H1 (cell line): Measurements from ENCODE around the gene RHCG. TPM values are rescaled to one million over a fixed set of nuclear protein-coding genes. Genes with fewer than 3 reads are reported as not detected.

ENCODE experiments used
- BRCA1 ChIP-seq: IDR thresholded peaks from 2 replicates; pipeline ENCODE4 v1.6.1; 2012; ENCODE audit warnings: low read depth, low read length, improper control_type of control experiment
- CBX8 ChIP-seq: fragments of 300-800, 300-1000 bp; sonication (generic); IDR thresholded peaks from 2 replicates; pipeline ENCODE4 v1.7.1; 2016; ENCODE audit warnings: low read depth, low read length, borderline replicate concordance
- CEBPB ChIP-seq: IDR thresholded peaks from 2 replicates; pipeline ENCODE4 v1.6.1; 2012; ENCODE audit warnings: low read depth, low read length
- CHD2 ChIP-seq: IDR thresholded peaks from 2 replicates; pipeline ENCODE4 v1.6.1; 2012; ENCODE audit warnings: low read length, improper control_type of control experiment
- CHD7 ChIP-seq: fragments of 300-600 bp; sonication (generic); IDR thresholded peaks from 2 replicates; pipeline ENCODE4 v1.7.1; 2012; ENCODE audit warnings: low read length, moderate library complexity, mild to moderate bottlenecking, inconsistent platforms; ENCODE audit not compliant: insufficient replicate concordance
- EZH2 ChIP-seq: fragments of 200-600 bp; sonication (generic); IDR thresholded peaks from 2 replicates; pipeline ENCODE4 v1.7.1; 2012; ENCODE audit warnings: low read depth, mild to moderate bottlenecking, moderate library complexity, low read length, inconsistent platforms; ENCODE audit not compliant: severe bottlenecking
- HDAC2 ChIP-seq, 2 experiments: fragments of 300-600 bp in 1 of 2; sonication (generic) in 1 of 2; IDR thresholded peaks; 2 replicates each; pipeline ENCODE4 v1.6.1; 2011 to 2012; ENCODE audit warnings: low read depth in 2 of 2, low read length in 2 of 2, mild to moderate bottlenecking in 2 of 2, moderate library complexity in 2 of 2, borderline replicate concordance in 1 of 2, inconsistent platforms in 1 of 2
- NANOG ChIP-seq: IDR thresholded peaks from 2 replicates; pipeline ENCODE4 v1.6.1; 2011; ENCODE audit warnings: low read length, low read depth, mild to moderate bottlenecking, inconsistent platforms; ENCODE audit not compliant: insufficient read depth, poor library complexity, severe bottlenecking
- RFX5 ChIP-seq: IDR thresholded peaks from 2 replicates; pipeline ENCODE4 v1.6.1; 2011; ENCODE audit warnings: low read depth, low read length, improper control_type of control experiment, borderline replicate concordance
- polyA plus RNA-seq, 7 experiments: library from polyadenylated mRNA; depleted of rRNA in 3 of 7; stranded (reverse) in 5 of 7; unstranded in 2 of 7; fragments of >200 nt in 5 of 7; fragments of 200-250 nt in 2 of 7; gene quantifications; 1 replicate in 5 of 7; 2 replicates in 1 of 7; 4 replicates in 1 of 7; pipeline versions ENCODE4 v1.2.1 to v1.2.3, GENCODE V29; 2011 to 2013; ENCODE audit warnings: missing spikeins in 2 of 7, mixed read lengths in 2 of 7
- total RNA-seq: library from RNA; stranded (reverse); fragmentation: NEBNext Ultra II Directional; extraction: Animal tissue kit (Norgen Biotek cat#: 25700); gene quantifications from 2 replicates; pipeline ENCODE4 v1.2.1, GENCODE V29; 2021

Gene RHCG
- total and polyA plus RNA-seq, 2 of the 8 experiments (the other 6 are each of a cell fraction or from before 2014, with no cell fraction given) = 0.68 TPM; not detected in 1

- TF ChIP-seq CHD7 (no peak), BRCA1 (no peak), RFX5 (no peak), EZH2 (no peak), HDAC2 (IDR thresholded peaks at IDR 0.05; ENCODE audit: borderline replicate concordance in 1 of 2, low read depth in 2 of 2, low read length in 2 of 2) (no peak), NANOG (no peak), CBX8 (no peak), CEBPB (no peak), CHD2 (no peak)
Observed at GRCh38 chr15:89533861-89534544, 37.6 kb upstream of the RHCG start (continued).
